ENCODE measurements around the gene NKTR. TPM values are rescaled to one million over a fixed set of nuclear protein-coding genes. Genes with fewer than 3 reads are reported as not detected.
A peak's percentile ranks its signal among the peaks of the same experiment; 100 is the strongest.

The NKTR gene
- total RNA-seq, 2 experiments from 2014 or later = 97.8 to 98.9 TPM

GRCh38 chr3:42600958-42601675, 631 bp downstream of the NKTR start:
- Mint-ChIP-seq H3K4me3 (peak overlapping the region; percentile 84), H3K36me3 (ENCODE audit: low read depth) (peaks cover 43% of the 10 kb centered on the region), H3K27ac (peak overlapping the region; percentile 95), H3K9me3 (peaks cover 4% of the 10 kb centered on the region), H3K27me3 (no peaks in the 10 kb centered on the region), H3K4me1 (peaks cover 48% of the 10 kb centered on the region)
- DNase-seq = peak; percentile 70
- CTCF ChIA-PET = interaction anchor here (0.6 to 4.2 kb wide), 8 partner anchors 10 to 146 kb away, joined by 3 to 34 read pairs (median 12); partner anchors contain the start of genes SEC22C and SS18L2
- POLR2A ChIA-PET = interaction anchor here (0.7 to 4.0 kb wide), 20 partner anchors 10 to 213 kb away, joined by 3 to 93 read pairs (median 5); partner anchors contain the start of genes SEC22C, SS18L2, VIPR1 and ZBTB47

- ChIA-PET POLR2A (interaction anchor here (1.0 to 4.0 kb wide), 11 partner anchors 9 to 145 kb away, joined by 3 to 93 read pairs (median 9); partner anchors contain the start of genes SEC22C, SS18L2 and VIPR1), CTCF (interaction anchor here (0.6 to 4.2 kb wide), 10 partner anchors 8 to 286 kb away, joined by 3 to 34 read pairs (median 7); partner anchors contain the start of genes SEC22C, SS18L2 and VIPR1)
- Mint-ChIP-seq H3K27me3 (no peaks in the 10 kb centered on the region), H3K4me3 (peak overlapping the region; percentile 84), H3K9me3 (peaks cover 4% of the 10 kb centered on the region), H3K27ac (peak overlapping the region; percentile 95), H3K36me3 (ENCODE audit: low read depth) (peaks cover 39% of the 10 kb centered on the region), H3K4me1 (peaks cover 46% of the 10 kb centered on the region)
- no peak for DNase-seq
These were observed 1.6 kb downstream of the NKTR start for GRCh38 chr3:42601896-42602581.

- ChIA-PET POLR2A (interaction anchor here (0.8 to 4.0 kb wide), 4 partner anchors 12 to 34 kb away, joined by 3 to 93 read pairs (median 22); partner anchors contain the start of genes SEC22C and SS18L2), CTCF (interaction anchor here (0.7 to 4.2 kb wide), 10 partner anchors 8 to 285 kb away, joined by 3 to 34 read pairs (median 5); partner anchors contain the start of gene SS18L2)
- Mint-ChIP-seq H3K4me1 (peaks cover 52% of the 10 kb centered on the region), H3K4me3 (no peak overlapping the region), H3K36me3 (ENCODE audit: low read depth) (peaks cover 39% of the 10 kb centered on the region), H3K9me3 (peaks cover 3% of the 10 kb centered on the region), H3K27ac (no peak overlapping the region), H3K27me3 (no peaks in the 10 kb centered on the region)
- no peak for DNase-seq
These were observed 2.5 kb downstream of the NKTR start for GRCh38 chr3:42602961-42603360.

GRCh38 chr3:42605546-42606173, 5.2 kb downstream of the NKTR start:
- ChIA-PET CTCF (interaction anchor here (1.2 to 1.4 kb wide), 3 partner anchors 8 to 53 kb away, joined by 3 to 5 read pairs (median 5); partner anchors contain the start of gene SEC22C), POLR2A (interaction anchor here (1.0 to 1.1 kb wide), 2 partner anchors 24 to 32 kb away, joined by 3 to 4 read pairs; partner anchors contain the start of gene SEC22C)
- DNase-seq = no peak
- H3K4me3 Mint-ChIP-seq = no peak overlapping the region
- H3K4me1 Mint-ChIP-seq = peaks cover 58% of the 10 kb centered on the region
- H3K27me3 Mint-ChIP-seq = no peaks in the 10 kb centered on the region
- no peak overlapping the region for H3K27ac Mint-ChIP-seq
- peaks cover 63% of the 10 kb centered on the region for H3K36me3 Mint-ChIP-seq (ENCODE audit: low read depth)
- H3K9me3 Mint-ChIP-seq = peaks cover 3% of the 10 kb centered on the region

GRCh38 chr3:42608581-42608980, 8.1 kb downstream of the NKTR start:
- POLR2A ChIA-PET = interaction anchor here (1.7 kb wide), 1 partner anchor 25 kb away, joined by 3 read pairs; no protein-coding TSS in a partner anchor
- H3K27ac Mint-ChIP-seq = no peak overlapping the region
- CTCF ChIA-PET = no interaction called here

GRCh38 chr3:42610976-42611375, 10.5 kb downstream of the NKTR start:
- Mint-ChIP-seq H3K4me3 (no peak overlapping the region), H3K27me3 (no peaks in the 10 kb centered on the region), H3K27ac (peak overlapping the region; percentile 7), H3K4me1 (peaks cover 61% of the 10 kb centered on the region), H3K36me3 (ENCODE audit: low read depth) (peaks cover 54% of the 10 kb centered on the region), H3K9me3 (no peaks in the 10 kb centered on the region)
- ChIA-PET CTCF (interaction anchor here (0.9 to 2.3 kb wide), 5 partner anchors 9 to 137 kb away, joined by 3 to 20 read pairs (median 4); partner anchors contain the start of gene NKTR), POLR2A (interaction anchor here (0.7 to 1.7 kb wide), 5 partner anchors 10 to 30 kb away, joined by 3 to 11 read pairs (median 4); partner anchors contain the start of genes NKTR and SS18L2)
- no peak for DNase-seq

More at GRCh38 chr3:42608581-42608980, 8.1 kb downstream of the NKTR start:
- H3K4me1 Mint-ChIP-seq = peaks cover 67% of the 10 kb centered on the region
- H3K9me3 Mint-ChIP-seq = peaks cover 3% of the 10 kb centered on the region
- DNase-seq = no peak
- H3K36me3 Mint-ChIP-seq (ENCODE audit: low read depth) = peaks cover 63% of the 10 kb centered on the region
- H3K4me3 Mint-ChIP-seq = no peak overlapping the region
- H3K27me3 Mint-ChIP-seq = no peaks in the 10 kb centered on the region

GRCh38 chr3:42612217-42612616, 11.7 kb downstream of the NKTR start:
- H3K27me3 Mint-ChIP-seq = no peaks in the 10 kb centered on the region
- no peak overlapping the region for H3K27ac Mint-ChIP-seq
- POLR2A ChIA-PET = interaction anchor here (1.4 to 5.9 kb wide), 3 partner anchors 11 to 30 kb away, joined by 4 to 35 read pairs (median 5); partner anchors contain the start of genes NKTR and SEC22C
- H3K9me3 Mint-ChIP-seq = no peaks in the 10 kb centered on the region
- peaks cover 47% of the 10 kb centered on the region for H3K36me3 Mint-ChIP-seq (ENCODE audit: low read depth)
- CTCF ChIA-PET = interaction anchor here (0.9 to 2.8 kb wide), 3 partner anchors 10 to 36 kb away, joined by 3 to 30 read pairs (median 4); partner anchors contain the start of gene NKTR
- peaks cover 58% of the 10 kb centered on the region for H3K4me1 Mint-ChIP-seq
- H3K4me3 Mint-ChIP-seq = no peak overlapping the region
- no peak for DNase-seq

GRCh38 chr3:42612928-42613327, 12.4 kb downstream of the NKTR start:
- Mint-ChIP-seq H3K36me3 (ENCODE audit: low read depth) (peaks cover 45% of the 10 kb centered on the region), H3K27ac (no peak overlapping the region), H3K4me1 (peaks cover 52% of the 10 kb centered on the region), H3K9me3 (no peaks in the 10 kb centered on the region), H3K27me3 (no peaks in the 10 kb centered on the region), H3K4me3 (no peak overlapping the region)
- DNase-seq = no peak
- CTCF ChIA-PET = interaction anchor here (0.7 to 2.8 kb wide), 11 partner anchors 8 to 37 kb away, joined by 3 to 30 read pairs (median 4); partner anchors contain the start of genes NKTR and SS18L2
- POLR2A ChIA-PET = interaction anchor here (1.4 to 5.9 kb wide), 3 partner anchors 11 to 31 kb away, joined by 4 to 35 read pairs (median 5); partner anchors contain the start of genes NKTR and SEC22C

GRCh38 chr3:42613462-42613861, 13.0 kb downstream of the NKTR start:
- Mint-ChIP-seq H3K36me3 (ENCODE audit: low read depth) (peaks cover 39% of the 10 kb centered on the region), H3K27ac (peak overlapping the region; percentile 0), H3K27me3 (no peaks in the 10 kb centered on the region), H3K9me3 (no peaks in the 10 kb centered on the region), H3K4me1 (peaks cover 52% of the 10 kb centered on the region), H3K4me3 (no peak overlapping the region)
- no peak for DNase-seq
- CTCF ChIA-PET = interaction anchor here (1.0 to 2.8 kb wide), 12 partner anchors 8 to 33 kb away, joined by 3 to 30 read pairs (median 6); partner anchors contain the start of genes NKTR, SEC22C and SS18L2
- POLR2A ChIA-PET = interaction anchor here (1.0 to 5.9 kb wide), 4 partner anchors 12 to 31 kb away, joined by 3 to 35 read pairs (median 4); partner anchors contain the start of genes NKTR and SEC22C

GRCh38 chr3:42631620-42632019, 31.1 kb downstream of the NKTR start:
- Mint-ChIP-seq H3K27ac (no peak overlapping the region), H3K9me3 (no peaks in the 10 kb centered on the region), H3K4me1 (peaks cover 14% of the 10 kb centered on the region), H3K4me3 (no peak overlapping the region), H3K36me3 (ENCODE audit: low read depth) (peaks cover 61% of the 10 kb centered on the region), H3K27me3 (no peaks in the 10 kb centered on the region)
- POLR2A ChIA-PET = no interaction called here
- CTCF ChIA-PET = no interaction called here
- DNase-seq = no peak

GRCh38 chr3:42632146-42632545, 31.7 kb downstream of the NKTR start:
- Mint-ChIP-seq H3K4me3 (no peak overlapping the region), H3K27me3 (no peaks in the 10 kb centered on the region), H3K27ac (no peak overlapping the region), H3K36me3 (ENCODE audit: low read depth) (peaks cover 60% of the 10 kb centered on the region), H3K4me1 (peaks cover 14% of the 10 kb centered on the region), H3K9me3 (no peaks in the 10 kb centered on the region)
- ChIA-PET CTCF (no interaction called here), POLR2A (no interaction called here)
- DNase-seq = no peak

- DNase-seq = no peak
- Mint-ChIP-seq H3K4me1 (peaks cover 14% of the 10 kb centered on the region), H3K9me3 (no peaks in the 10 kb centered on the region), H3K27me3 (no peaks in the 10 kb centered on the region), H3K36me3 (ENCODE audit: low read depth) (peaks cover 54% of the 10 kb centered on the region), H3K27ac (no peak overlapping the region), H3K4me3 (no peak overlapping the region)
- POLR2A ChIA-PET = no interaction called here
- CTCF ChIA-PET = interaction anchor here (0.7 to 0.9 kb wide), 2 partner anchors 21 to 206 kb away, joined by 3 to 4 read pairs; no protein-coding TSS in a partner anchor
These were observed 33.1 kb downstream of the NKTR start for GRCh38 chr3:42633544-42633943.

Measured in activated CD4-positive, alpha-beta memory T cell treated with anti-CD3 and anti-CD28 coated beads, Interleukin-2, amount 10 ng/mL, durations not matched to agents 7 days and 5 days (primary cell).